Esophagus squamous epithelium (tissue), 5 donors: Measurements from ENCODE around the gene SNRPA. TPM values are rescaled to one million over a fixed set of nuclear protein-coding genes. Genes with fewer than 3 reads are reported as not detected.
A peak's percentile ranks its signal among the peaks of the same experiment; 100 is the strongest.

ENCODE experiments used
- DNase-seq: peaks from one replicate; lab custom pipeline; 2025; lab: John Stamatoyannopoulos, UW
- H3K27ac ChIP-seq, 4 donors: fragments of 200-600 bp; sonication (generic); one replicate each; pipeline ENCODE4 v1.5.1; 2016 to 2019; ENCODE audit warnings: mild to moderate bottlenecking in 1 of 4
- H3K27me3 ChIP-seq, 4 donors: fragments of 200-600 bp; sonication (generic); 1 replicate in 3 of 4; 2 replicates in 1 of 4; pipeline versions ENCODE4 v1.5.1 to v1.6.0; 2017 to 2021; ENCODE audit warnings: antibody characterized with exemption in 1 of 4
- H3K36me3 ChIP-seq, 3 donors: fragments of 200-600 bp; sonication (generic); one replicate each; pipeline ENCODE4 v1.5.1; 2016 to 2019
- H3K4me1 ChIP-seq, 3 donors: fragments of 200-600 bp; sonication (generic); one replicate each; pipeline ENCODE4 v1.5.1; 2017 to 2019
- H3K4me3 ChIP-seq, 4 donors: fragments of 200-600 bp; sonication (generic); 1 replicate in 3 of 4; 2 replicates in 1 of 4; pipeline ENCODE4 v1.5.1; 2016 to 2019; ENCODE audit warnings: mild to moderate bottlenecking in 2 of 4, moderate library complexity in 1 of 4
- H3K9me3 ChIP-seq, 3 donors: fragments of 200-600 bp; sonication (generic); one replicate each; pipeline ENCODE4 v1.5.1; 2016 to 2019
- POLR2A ChIP-seq, 4 donors: fragments of 450-650 bp; IDR thresholded peaks; one replicate each; pipeline ENCODE4 v1.6.1; 2017; ENCODE audit warnings: antibody characterized with exemption in 4 of 4, mild to moderate bottlenecking in 4 of 4, moderate library complexity in 3 of 4
- WGBS, 2 donors: methylation state at CpG; one replicate each; pipeline ENCODE4 v1.1.5; 2018; 5-methylcytosine and 5-hydroxymethylcytosine counted together
- intact Hi-C: fragments of 100-400 bp; cut with DNase I; formaldehyde crosslinking; loops from one replicate; pipeline ENCODE4 v1.15.0; 2022
- total RNA-seq, 4 donors: library from RNA; depleted of rRNA; stranded (reverse); fragments of >200 nt; gene quantifications; one replicate each; pipeline ENCODE4 v1.1.0, GENCODE V29; 2016
- TF ChIP-seq, protein P1 (sequence below), 6 experiments: fragments of 450-650 bp in 4 of 6; fragments of 200-600 bp in 2 of 6; sonication (generic) in 2 of 6; IDR thresholded peaks; one replicate each; pipeline ENCODE4 v1.5.1; 2016 to 2019; ENCODE audit warnings: antibody characterized with exemption in 6 of 6, mild to moderate bottlenecking in 4 of 6, moderate library complexity in 4 of 6
- donor health status: DM: yes; HTN: yes; CAD: no.

The SNRPA gene
- total RNA-seq, 4 donors from 2014 or later: 45.0 to 79.5 (median 51.0) TPM

DNA sequence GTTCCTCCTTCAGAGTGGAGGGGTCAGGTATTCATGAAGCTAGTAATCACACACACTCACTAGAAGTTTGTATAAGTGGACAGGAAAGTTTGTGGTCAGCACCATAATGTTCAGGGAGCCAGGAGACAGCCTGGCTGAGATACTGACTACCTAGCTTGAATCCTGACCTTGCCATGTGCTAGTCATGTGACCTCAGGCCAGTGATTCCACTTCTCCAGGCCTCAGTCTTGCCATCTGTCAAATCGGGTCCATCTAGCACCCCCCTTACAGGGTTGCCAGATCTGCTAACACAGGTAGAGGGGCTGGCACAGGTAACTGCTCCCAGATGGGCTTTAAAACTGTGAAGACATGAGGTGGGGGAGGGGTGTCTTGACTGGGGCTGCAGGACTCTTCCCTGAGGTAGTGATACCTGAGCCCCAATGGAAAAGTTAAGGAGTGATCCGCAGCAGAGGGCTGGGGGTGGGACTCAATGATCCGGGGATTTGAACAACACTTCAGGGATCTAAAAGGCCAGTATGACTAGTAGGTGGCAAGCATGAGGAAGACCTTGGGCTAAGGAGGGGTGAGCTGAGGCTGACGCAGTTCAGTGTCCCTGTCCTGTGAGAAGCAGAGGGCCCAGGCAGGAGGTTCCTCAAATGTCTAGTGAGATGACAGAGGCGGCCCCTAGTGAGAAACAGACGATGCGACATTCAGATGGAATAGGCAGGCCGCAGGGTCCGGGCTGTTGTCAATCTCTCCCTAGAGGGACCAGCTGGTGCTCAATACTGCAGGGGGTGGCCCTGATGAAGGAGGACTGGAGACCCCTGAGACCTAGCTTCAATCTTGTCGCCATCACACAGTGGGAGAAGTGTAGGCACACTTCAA is 9.2 kb upstream of the SNRPA start:
- Histone ChIP-seq H3K9me3 (no peaks in the 10 kb centered on the region), H3K27me3 (no peaks in the 10 kb centered on the region), H3K4me3 (no peak overlapping the region), H3K36me3 (peaks cover 34 to 48% (median 42%) of the 10 kb centered on the region in 3 donors), H3K27ac (peak overlapping the region; percentile 41 to 85 (median 80)), H3K4me1 (peaks cover 17 to 69% (median 22%) of the 10 kb centered on the region in 3 donors)
- 86% methylated on average over 1 to 9 of the region's 10 CpGs for WGBS, 2 donors
- intact Hi-C loops: no loop called here
- no peak for DNase-seq
- no peak for TF ChIP-seq POLR2A (IDR thresholded peaks at IDR 0.05)
- TF ChIP-seq, protein P1, sequence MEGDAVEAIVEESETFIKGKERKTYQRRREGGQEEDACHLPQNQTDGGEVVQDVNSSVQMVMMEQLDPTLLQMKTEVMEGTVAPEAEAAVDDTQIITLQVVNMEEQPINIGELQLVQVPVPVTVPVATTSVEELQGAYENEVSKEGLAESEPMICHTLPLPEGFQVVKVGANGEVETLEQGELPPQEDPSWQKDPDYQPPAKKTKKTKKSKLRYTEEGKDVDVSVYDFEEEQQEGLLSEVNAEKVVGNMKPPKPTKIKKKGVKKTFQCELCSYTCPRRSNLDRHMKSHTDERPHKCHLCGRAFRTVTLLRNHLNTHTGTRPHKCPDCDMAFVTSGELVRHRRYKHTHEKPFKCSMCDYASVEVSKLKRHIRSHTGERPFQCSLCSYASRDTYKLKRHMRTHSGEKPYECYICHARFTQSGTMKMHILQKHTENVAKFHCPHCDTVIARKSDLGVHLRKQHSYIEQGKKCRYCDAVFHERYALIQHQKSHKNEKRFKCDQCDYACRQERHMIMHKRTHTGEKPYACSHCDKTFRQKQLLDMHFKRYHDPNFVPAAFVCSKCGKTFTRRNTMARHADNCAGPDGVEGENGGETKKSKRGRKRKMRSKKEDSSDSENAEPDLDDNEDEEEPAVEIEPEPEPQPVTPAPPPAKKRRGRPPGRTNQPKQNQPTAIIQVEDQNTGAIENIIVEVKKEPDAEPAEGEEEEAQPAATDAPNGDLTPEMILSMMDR (IDR thresholded peaks at IDR 0.05): no peak

DNA sequence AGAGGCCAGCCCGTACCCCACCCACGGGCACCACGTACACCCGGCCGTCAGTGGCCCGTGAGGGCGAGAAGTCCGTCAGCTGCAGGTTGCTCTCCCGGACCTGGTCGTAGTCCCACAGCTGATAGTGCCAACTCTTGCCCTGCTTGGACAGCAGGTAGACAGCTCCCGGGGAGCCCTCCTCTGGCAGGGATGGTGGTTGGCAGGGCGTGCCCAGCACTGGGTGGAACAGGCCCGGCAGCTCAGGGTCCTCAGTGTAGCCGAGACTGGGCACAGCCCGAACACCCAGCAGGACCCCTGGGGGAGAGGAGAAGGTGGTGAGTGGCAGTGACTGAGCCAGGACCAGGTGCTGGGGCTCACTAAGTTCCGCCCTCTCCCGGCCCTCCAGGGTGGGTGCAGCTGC is 8.5 kb upstream of the SNRPA start:
- peaks cover 17 to 62% (median 22%) of the 10 kb centered on the region in 3 donors for H3K4me1 ChIP-seq
- no peak for DNase-seq
- no peak overlapping the region for H3K4me3 ChIP-seq
- 80 to 100% methylated on average over 1 to 2 of the region's 17 CpGs for WGBS, 2 donors
- peak overlapping the region; percentile 26 to 80 (median 54) for H3K27ac ChIP-seq
- peaks cover 26 to 41% (median 35%) of the 10 kb centered on the region in 3 donors for H3K36me3 ChIP-seq
- intact Hi-C loops: no loop called here
- no peak for TF ChIP-seq POLR2A (IDR thresholded peaks at IDR 0.05)
- TF ChIP-seq, protein P1 (IDR thresholded peaks at IDR 0.05): no peak
- H3K9me3 ChIP-seq: no peaks in the 10 kb centered on the region
- H3K27me3 ChIP-seq: no peaks in the 10 kb centered on the region

DNA sequence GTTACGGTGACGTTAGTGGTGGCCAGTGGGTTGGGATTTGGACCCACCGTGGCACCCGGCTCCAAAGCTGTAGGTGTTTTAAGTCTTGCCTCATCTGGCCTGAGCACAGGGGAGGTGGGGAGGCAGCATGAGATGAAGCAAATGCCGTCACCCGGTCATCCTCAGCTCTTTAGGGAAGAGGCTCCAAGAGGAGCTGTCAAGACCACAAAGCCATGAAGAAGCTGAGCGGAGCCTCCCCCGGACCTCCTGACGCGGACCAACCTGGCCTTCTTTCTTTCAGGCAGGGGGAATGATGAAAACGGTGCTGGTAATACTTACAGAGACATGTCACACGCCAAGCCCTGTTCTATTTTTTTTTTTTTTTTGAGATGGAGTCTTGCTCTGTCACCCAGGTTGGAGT is 8.1 kb upstream of the SNRPA start:
- 91 to 93% methylated on average over 10 to 11 of the region's 12 CpGs for WGBS, 2 donors
- no peak overlapping the region for H3K4me3 ChIP-seq

DNA sequence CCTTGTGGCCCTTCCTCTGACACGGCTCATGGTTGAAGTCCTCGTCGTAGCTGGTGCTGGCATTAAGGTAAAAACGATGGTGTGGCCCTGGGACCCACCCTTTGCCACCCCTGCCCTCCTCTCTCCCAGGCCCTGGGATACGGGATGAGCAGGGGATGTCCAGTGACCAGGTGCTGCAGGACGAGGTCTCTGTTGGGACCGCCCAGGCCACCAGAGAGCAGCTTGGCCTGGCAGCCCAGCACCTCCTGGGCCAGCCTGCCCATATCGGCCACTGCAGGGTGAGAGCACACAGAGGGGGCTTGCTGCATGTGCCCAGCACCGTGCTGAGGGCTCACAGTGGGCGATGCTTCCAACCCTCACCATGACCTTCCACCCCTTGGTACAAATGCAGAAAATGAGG is 7.1 kb upstream of the SNRPA start:
- H3K36me3 ChIP-seq: peaks cover 14 to 26% (median 21%) of the 10 kb centered on the region in 3 donors
- H3K4me1 ChIP-seq: peaks cover 17 to 65% (median 28%) of the 10 kb centered on the region in 3 donors
- WGBS, 2 donors: 82 to 98% methylated on average over 5 to 7 of the region's 10 CpGs
- no peak overlapping the region for H3K4me3 ChIP-seq
- H3K9me3 ChIP-seq: no peaks in the 10 kb centered on the region
- H3K27ac ChIP-seq: no peak overlapping the region
- intact Hi-C loops: no loop called here
- DNase-seq: no peak
- no peak for TF ChIP-seq POLR2A (IDR thresholded peaks at IDR 0.05)
- TF ChIP-seq, protein P1 (IDR thresholded peaks at IDR 0.05): no peak
- H3K27me3 ChIP-seq: no peaks in the 10 kb centered on the region

More for the DNA sequence above, 8.1 kb upstream of the SNRPA start:
- intact Hi-C loops: no loop called here
- TF ChIP-seq, protein P1 (IDR thresholded peaks at IDR 0.05): no peak
- TF ChIP-seq POLR2A (IDR thresholded peaks at IDR 0.05): no peak
- no peak for DNase-seq
- Histone ChIP-seq H3K27me3 (no peaks in the 10 kb centered on the region), H3K9me3 (no peaks in the 10 kb centered on the region), H3K36me3 (peaks cover 22 to 37% (median 31%) of the 10 kb centered on the region in 3 donors), H3K4me1 (peaks cover 17 to 62% (median 22%) of the 10 kb centered on the region in 3 donors), H3K27ac (peak overlapping the region in 2 of 4 donors; percentile 26 to 80)
